GM21529 (cell line): Measurements from ENCODE around the gene S100A13.
"Not testable (repeated sequence)": the region's sequence is repeated elsewhere in the genome, so short reads cannot be mapped to it uniquely, and the experiment has no call there.

Experiments used
- ATAC-seq: cut with Tn5 transposase; IDR thresholded peaks from one replicate; pipeline ENCODE4 v1.9.1; 2021; ENCODE audit not compliant: unreplicated experiment

Gene S100A13

DNA sequence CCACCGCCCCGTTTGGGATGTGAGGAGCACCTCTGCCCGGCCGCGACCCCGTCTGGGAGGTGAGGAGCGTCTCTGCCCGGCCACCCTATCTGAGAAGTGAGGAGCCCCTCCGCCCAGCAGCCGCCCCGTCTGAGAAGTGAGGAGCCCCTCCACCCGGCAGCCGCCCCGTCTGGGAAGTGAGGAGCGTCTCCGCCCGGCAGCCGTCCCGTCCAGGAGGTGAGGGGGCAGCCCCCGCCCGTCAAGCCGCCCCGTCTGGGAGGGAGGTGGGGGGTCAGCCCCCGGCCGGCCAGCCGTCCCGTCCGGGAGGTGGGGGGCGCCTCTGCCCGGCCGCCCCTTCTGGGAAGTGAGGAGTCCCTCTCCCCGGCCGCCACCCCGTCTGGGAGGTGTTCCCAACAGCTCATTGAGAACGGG lies 52.2 kb downstream of the S100A13 start:
- ATAC-seq, result not testable (repeated sequence)

DNA sequence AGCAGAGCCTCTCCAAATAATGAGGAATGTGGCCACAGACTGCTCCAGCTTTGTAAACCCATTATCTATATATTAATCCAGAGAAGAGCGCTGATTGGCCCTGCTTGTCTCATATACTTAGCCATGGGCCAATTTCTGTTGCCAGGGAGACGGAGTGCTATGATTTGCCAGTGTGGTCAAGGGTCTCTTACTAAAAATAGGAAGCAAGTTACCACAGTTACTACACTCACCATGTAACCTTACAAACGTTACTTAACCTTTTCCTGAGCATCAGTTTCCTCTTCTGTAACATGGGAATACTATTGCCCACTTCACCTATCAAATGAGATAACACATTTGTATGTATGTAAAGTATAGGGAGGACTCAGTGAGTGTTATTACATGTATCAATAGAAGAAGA lies 54.0 kb downstream of the S100A13 start:
- ATAC-seq, result no peak

DNA sequence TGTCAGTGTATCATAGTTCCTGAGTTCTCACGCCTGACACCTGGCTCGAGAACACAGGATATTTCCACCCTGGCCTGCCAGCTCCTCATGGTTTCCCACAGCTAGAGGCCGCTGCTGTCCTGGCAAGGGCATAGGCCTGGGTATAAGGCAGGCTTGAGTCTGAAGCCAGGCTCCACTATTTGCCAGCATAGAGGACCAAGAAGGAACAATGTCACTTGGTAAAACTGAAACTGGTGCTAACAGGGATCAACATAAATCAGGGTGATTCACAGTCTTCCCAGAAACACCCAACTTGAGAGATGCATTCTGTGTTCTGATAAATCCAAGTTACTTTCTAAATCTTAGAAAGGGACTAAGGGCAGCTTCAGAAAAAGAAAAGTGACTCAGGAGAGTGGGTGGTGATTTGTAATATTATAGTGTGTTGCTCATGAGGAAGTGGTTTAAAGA lies 54.7 kb downstream of the S100A13 start:
- ATAC-seq, result peak; percentile 80

DNA sequence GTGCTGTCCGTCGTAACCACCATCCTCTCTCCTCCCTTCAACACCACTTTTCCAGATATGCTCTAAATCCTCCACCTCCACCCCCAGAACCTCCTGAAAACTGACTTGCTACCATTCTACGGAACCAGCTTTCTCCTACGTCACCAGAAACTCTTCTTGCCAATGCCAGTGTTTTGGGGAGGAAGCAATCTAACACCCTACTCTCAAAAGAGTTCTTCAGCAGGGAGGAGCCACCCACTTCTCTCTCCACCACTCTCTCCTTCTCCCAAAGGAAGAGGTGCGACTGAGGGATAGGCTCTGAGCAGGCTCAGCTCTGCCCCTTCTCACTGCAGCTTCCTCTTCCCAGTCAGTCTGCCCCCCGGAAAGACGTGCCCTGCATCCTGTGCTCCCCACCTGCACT lies 55.6 kb downstream of the S100A13 start:
- ATAC-seq, result no peak

DNA sequence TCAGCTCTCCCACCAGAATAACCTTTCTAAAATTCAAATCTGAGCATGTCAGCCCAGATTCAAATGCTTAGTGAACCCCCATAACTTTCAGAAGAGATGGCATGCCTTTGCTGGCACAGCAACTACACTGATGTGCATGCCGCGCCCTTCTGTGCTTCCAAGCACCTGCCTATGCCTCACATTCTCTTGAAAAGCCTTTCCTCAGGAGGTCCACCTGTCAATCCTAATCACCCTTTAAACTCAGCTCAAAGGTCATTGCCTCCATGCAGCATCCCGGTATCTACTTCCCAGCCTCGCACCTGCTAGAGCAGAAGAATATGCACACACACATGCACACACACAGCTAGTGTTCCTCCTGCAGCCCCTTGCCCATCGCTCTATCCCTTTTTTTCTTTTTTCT lies 56.4 kb downstream of the S100A13 start:
- no peak for ATAC-seq

DNA sequence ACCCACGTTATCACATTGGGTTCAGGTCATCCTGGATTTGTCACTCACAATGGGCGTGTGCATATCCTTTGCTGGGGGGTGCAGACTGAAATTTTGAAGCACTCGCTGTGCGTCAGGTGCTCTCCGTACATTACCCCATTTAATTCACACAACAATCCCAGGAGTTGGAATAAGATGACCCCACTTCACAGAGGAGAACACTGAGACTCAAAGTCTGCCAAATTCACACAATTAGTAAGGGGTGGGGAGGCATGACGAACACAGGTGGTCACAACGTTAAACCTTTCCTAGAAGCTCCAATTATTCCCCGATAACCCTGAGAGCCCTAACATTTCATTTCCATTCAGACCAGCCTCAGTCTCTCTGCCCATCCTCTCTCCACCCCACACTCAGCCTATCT lies 57.8 kb downstream of the S100A13 start:
- ATAC-seq, result no peak
